ENCODE data around the gene CTNND2.

CTNND2 gene

GRCh38 chr5:11139217-11139865 is 764.9 kb downstream of the CTNND2 start:
- no peak for TF ChIP-seq CTCF (IDR thresholded peaks at IDR 0.05; ENCODE audit: borderline replicate concordance, control extremely low read depth, extremely low read depth, insufficient read depth, missing control alignments)
- DNase-seq (ENCODE audit: low spot score) = no peak
- in situ Hi-C loops (cut with MboI; ENCODE audit: low sequenced_read_pairs, unreplicated experiment) = no loop called here

- no peak for DNase-seq (ENCODE audit: low spot score)
- TF ChIP-seq CTCF (IDR thresholded peaks at IDR 0.05; ENCODE audit: borderline replicate concordance, control extremely low read depth, extremely low read depth, insufficient read depth, missing control alignments) = no peak
- in situ Hi-C loops (cut with MboI; ENCODE audit: low sequenced_read_pairs, unreplicated experiment) = no loop called here
Measured at GRCh38 chr5:11130131-11130530, 774.1 kb downstream of the CTNND2 start.

GRCh38 chr5:11128021-11128420 is 776.2 kb downstream of the CTNND2 start:
- in situ Hi-C loops (cut with MboI; ENCODE audit: low sequenced_read_pairs, unreplicated experiment) = no loop called here
- no peak for TF ChIP-seq CTCF (IDR thresholded peaks at IDR 0.05; ENCODE audit: borderline replicate concordance, control extremely low read depth, extremely low read depth, insufficient read depth, missing control alignments)
- DNase-seq (ENCODE audit: low spot score) = no peak

- in situ Hi-C loops (cut with MboI; ENCODE audit: low sequenced_read_pairs, unreplicated experiment) = no loop called here
- no peak for DNase-seq (ENCODE audit: low spot score)
- TF ChIP-seq CTCF (IDR thresholded peaks at IDR 0.05; ENCODE audit: borderline replicate concordance, control extremely low read depth, extremely low read depth, insufficient read depth, missing control alignments) = no peak
Measured at GRCh38 chr5:11126844-11127243, 777.4 kb downstream of the CTNND2 start.

GRCh38 chr5:11121885-11122284 is 782.4 kb downstream of the CTNND2 start:
- no peak for TF ChIP-seq CTCF (IDR thresholded peaks at IDR 0.05; ENCODE audit: borderline replicate concordance, control extremely low read depth, extremely low read depth, insufficient read depth, missing control alignments)
- DNase-seq (ENCODE audit: low spot score) = no peak
- in situ Hi-C loops (cut with MboI; ENCODE audit: low sequenced_read_pairs, unreplicated experiment) = no loop called here

- no peak for TF ChIP-seq CTCF (IDR thresholded peaks at IDR 0.05; ENCODE audit: borderline replicate concordance, control extremely low read depth, extremely low read depth, insufficient read depth, missing control alignments)
- DNase-seq (ENCODE audit: low spot score) = no peak
- in situ Hi-C loops (cut with MboI; ENCODE audit: low sequenced_read_pairs, unreplicated experiment) = no loop called here
Measured at GRCh38 chr5:11110128-11110527, 794.1 kb downstream of the CTNND2 start.
